ENCODE results near the gene ATOSA.
A peak's percentile ranks its signal among the peaks of the same experiment; 100 is the strongest.

ATOSA gene

GRCh38 chr15:52682781-52683180 lies 3.6 kb upstream of the ATOSA start:
- no peak for DNase-seq

GRCh38 chr15:52682200-52682599 lies 3.0 kb upstream of the ATOSA start:
- no peak for DNase-seq

GRCh38 chr15:52681441-52681840 lies 2.3 kb upstream of the ATOSA start:
- no peak for DNase-seq

GRCh38 chr15:52680761-52681160 lies 1.6 kb upstream of the ATOSA start:
- no peak for DNase-seq

GRCh38 chr15:52680041-52680391 lies 828 bp upstream of the ATOSA start:
- no peak for DNase-seq

DNA sequence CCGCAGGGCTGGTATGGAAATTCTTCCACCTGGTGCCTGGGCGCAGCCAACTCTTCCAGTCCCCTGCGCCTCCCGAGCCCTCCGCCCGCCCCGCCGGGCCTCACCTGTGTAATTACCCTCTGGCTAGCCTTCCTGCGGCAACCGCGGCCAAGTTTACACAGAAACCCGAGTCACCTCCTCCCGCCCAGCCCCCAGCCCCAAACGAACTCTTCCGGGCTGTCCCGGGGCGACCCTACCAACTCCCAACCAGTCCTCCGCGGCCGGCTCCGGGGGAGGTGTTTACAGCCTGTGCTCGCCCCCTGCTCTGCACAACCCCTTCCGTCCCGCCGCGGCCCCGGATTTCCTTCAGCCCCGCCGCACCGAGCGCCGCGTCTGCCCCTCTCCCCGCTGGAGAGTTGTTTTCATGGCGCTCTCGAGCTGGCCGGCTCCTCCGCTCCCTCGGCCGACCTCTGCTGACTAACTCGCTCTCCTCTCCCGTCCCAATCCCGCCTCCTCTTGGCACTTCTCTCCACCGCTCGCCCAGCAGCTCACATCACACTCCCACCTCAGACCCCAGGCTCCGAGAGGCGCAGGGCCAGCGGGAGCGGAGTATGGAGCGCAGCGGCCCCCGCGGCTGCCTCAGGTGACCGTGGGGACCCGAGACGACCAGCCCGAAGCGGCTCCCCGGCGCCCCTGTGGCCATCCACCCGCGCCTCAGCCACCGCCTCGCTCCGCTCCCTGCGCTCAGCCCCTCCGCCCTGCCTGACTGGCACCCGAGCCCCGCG lies 538 bp downstream of the ATOSA start:
- DNase-seq = peak; percentile 60

DNA sequence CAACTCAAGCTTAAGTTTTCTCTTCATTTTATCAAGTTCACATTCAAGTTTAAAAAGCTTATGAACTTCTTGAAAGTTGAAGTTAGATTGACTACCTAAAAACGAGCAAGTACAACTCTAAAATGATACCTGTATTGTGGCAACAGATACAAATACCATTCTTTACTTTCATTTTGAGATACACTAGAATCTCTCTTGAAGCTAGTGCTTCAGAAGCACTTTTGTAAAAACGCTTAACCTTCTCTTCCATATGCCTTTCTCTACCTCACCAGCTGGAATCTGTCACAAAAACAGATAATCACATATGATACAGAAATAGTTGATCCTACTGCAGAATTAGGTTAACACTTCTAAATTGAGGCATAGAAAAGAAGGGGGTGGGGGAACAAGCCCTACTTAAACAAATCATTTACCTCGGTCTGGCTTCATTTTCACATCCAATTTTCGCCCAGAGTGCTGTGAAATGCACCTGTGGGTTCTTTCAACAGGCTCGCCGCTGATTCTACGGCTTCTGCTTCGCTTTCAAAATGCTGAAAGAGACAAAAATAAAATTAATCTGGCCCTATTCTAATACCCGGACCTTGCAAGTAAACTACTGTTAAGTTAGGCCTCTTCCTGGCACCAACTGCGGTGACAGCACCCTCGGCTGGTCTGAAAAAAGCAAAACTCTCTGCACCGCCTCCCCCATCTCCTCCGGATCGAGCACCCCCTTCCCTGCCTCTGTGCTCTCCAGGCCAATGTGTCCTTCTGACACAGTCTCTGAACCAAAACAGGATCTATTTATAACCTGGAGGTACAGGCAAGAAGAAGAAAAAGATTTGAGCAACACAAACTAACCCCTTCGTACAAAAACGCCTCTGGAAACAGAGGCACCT lies 1.4 kb downstream of the ATOSA start:
- DNase-seq = peak; percentile 56

GRCh38 chr15:52674831-52675230 lies 4.4 kb downstream of the ATOSA start:
- DNase-seq = no peak

- DNase-seq = no peak
Measured at GRCh38 chr15:52673734-52674133, 5.5 kb downstream of the ATOSA start.

- no peak for DNase-seq
Measured at GRCh38 chr15:52673312-52673711, 5.9 kb downstream of the ATOSA start.

DNA sequence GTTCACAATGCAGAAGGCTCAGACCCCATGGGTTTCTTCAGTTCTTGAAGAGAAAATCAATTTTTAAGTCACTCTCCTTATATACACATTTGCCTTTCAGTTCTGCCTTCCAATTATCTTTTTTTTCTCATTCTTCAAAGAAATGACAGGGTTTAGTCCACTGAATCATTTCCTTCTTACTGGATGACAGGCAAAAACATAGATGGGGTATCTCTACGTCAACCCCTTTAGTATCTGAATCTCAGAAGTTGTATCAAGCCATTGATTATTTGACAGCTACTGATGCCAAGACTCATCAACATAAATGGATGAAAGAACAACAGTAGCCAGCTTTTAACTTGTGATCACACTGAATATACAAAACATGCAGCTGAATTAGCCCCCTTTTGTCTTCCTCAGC lies 6.5 kb downstream of the ATOSA start:
- DNase-seq = no peak

DNA sequence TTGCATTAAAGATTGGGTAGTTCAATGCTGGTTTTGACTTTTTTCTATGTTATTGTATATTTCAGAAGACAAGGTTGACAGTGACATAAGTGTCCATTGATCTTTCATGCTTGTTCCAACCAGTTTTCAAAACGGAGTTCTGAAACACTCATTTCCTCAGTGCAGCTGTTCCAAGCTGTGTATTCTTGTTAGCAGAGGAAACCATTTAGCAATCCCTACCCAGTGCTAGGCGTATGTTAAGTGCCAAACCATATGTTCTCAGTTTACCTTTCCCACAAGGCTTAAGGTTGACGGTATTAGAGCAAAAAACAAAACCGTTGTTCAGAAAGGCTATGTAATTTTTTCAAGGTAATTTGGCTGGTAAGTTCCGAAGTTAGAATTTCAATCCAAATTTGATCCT lies 9.1 kb downstream of the ATOSA start:
- DNase-seq = no peak

- DNase-seq = no peak
Measured at GRCh38 chr15:52668133-52668532, 11.1 kb downstream of the ATOSA start.

DNA sequence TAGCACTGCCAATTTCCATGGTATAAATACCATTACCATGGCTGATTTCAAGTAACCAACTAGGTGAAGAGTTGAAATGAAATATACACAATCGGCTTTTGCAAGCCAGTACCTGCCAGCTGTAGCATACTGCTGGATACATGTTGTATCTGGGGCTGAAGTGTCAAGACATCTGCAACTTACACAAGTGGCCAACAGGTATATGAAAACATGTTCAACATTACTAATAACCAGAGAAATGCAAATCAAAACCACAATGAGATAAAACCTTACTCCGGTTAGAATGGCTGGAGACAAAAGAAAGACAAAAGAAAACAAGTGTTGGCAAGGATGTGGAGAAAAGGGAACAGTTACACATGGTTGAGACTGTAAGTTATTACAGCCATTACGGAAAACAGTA lies 11.6 kb downstream of the ATOSA start:
- DNase-seq = no peak

GRCh38 chr15:52663536-52664294 lies 15.5 kb downstream of the ATOSA start:
- DNase-seq = no peak

GRCh38 chr15:52661909-52662308 lies 17.3 kb downstream of the ATOSA start:
- DNase-seq = no peak

DNA sequence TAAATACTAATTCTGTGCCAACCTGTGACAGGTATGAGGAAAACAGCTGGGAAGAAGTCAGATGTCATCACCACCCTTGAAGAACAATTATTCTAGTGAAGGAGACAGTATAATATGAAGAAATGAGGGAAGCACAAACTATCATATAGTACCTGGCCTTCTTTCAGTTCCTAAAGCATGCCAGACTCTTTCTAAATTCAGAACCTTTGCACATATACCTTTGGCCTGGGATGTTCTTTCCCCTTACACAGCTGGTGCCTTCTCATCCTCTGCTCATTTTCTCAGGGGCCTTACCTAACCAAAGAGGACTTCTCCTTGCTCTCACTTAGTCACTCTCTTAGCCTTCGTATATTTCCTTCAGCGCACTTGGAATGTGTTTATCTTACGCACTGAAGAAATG lies 19.0 kb downstream of the ATOSA start:
- no peak for DNase-seq

- DNase-seq = no peak
Measured at GRCh38 chr15:52658955-52659354, 20.2 kb downstream of the ATOSA start.

DNA sequence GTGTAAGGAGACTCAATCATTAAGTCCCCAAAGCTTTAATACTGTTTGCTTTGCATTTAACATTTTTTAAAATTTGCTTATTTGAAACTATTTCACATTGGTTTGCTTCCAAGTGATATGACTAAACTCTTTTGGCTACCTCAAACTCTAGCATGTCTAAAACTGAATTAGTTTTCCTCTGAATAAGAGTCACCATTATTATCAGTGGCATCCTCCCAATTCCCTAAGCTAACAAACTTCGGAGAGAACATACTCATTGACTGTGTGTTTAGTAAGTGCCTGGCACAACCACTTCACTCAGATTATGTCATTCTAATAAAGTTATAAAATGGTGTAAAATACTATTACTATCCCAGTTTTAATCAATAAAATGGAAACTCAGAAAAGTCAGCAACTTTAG lies 21.9 kb downstream of the ATOSA start:
- no peak for DNase-seq

GRCh38 chr15:52656412-52656811 lies 22.8 kb downstream of the ATOSA start:
- no peak for DNase-seq

DNA sequence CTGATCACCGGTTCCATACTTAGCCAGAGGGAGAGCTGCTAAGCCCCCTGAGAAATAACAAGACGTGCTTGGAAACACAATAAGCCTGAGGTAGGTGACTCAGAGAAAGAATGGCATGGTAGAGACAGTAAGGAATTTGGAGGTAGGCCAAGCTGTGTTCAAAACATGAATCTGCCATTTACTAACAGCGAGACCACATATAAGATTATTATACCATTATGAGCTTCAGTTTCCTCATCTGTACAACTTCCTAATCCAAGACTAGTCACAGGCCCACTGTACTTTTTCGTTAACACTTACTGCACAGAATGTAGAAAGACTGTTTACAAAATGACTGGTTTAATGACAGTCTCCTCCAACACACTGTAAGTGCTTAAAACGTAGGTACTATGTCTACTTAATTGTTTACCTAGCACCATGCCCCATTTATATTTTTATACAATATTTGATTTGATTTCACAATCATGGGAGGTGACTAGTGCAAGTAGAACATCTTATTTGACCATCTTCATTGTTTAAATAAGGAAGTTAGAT lies 25.7 kb downstream of the ATOSA start:
- DNase-seq = no peak

GRCh38 chr15:52652984-52653383 lies 26.2 kb downstream of the ATOSA start:
- DNase-seq = no peak

GRCh38 chr15:52652286-52652685 lies 26.9 kb downstream of the ATOSA start:
- no peak for DNase-seq

Data from activated T-cell treated with anti-CD3 and anti-CD28 coated beads, Interleukin-2, amount 50 U/mL, for 1 hour (primary cell).